HL-60 (cell line): ENCODE measurements around the gene ARID5B.

Experiments used
- DNase-seq, 2 experiments: peaks; one replicate each; pipeline ENCODE4 v3.0.0-alpha.2; 2010 to 2020; ENCODE audit warnings: low read depth in 1 of 2, low spot score in 1 of 2
- H3K27ac ChIP-seq: fragments of 250-450 bp; sonication (Bioruptor Pico); replicated peaks from 2 replicates; pipeline ENCODE4 v1.5.1; 2020; ENCODE audit warnings: mild to moderate bottlenecking, moderate library complexity
- H3K27me3 ChIP-seq: fragments of 250-450 bp; sonication (Bioruptor Pico); 2 replicates; pipeline ENCODE4 v1.5.1; 2021; ENCODE audit warnings: mild to moderate bottlenecking, moderate library complexity; ENCODE audit not compliant: insufficient read depth, poor library complexity, severe bottlenecking
- H3K4me3 ChIP-seq: replicated peaks from 2 replicates; pipeline ENCODE4 v1.5.1; 2011; ENCODE audit warnings: mild to moderate bottlenecking, control low read depth, low read length; ENCODE audit not compliant: insufficient read depth
- CTCF ChIP-seq: IDR thresholded peaks from one replicate; pipeline ENCODE4 v1.5.1; 2011; ENCODE audit warnings: low read length, control low read depth, inconsistent platforms; ENCODE audit not compliant: insufficient read depth
- GABPA ChIP-seq: IDR thresholded peaks from 2 replicates; pipeline ENCODE4 v1.6.1; 2012; ENCODE audit warnings: low read depth
- POLR2AphosphoS5 ChIP-seq: IDR thresholded peaks from 2 replicates; pipeline ENCODE4 v1.6.1; 2012; ENCODE audit warnings: low read depth
- REST ChIP-seq: IDR thresholded peaks from 2 replicates; pipeline ENCODE4 v1.6.1; 2012; ENCODE audit warnings: low read depth; ENCODE audit not compliant: insufficient replicate concordance
- SPI1 ChIP-seq: IDR thresholded peaks from 2 replicates; pipeline ENCODE4 v1.6.1; 2012; ENCODE audit warnings: low read depth, mild to moderate bottlenecking, borderline replicate concordance

Gene ARID5B

GRCh38 chr10:61958805-61959204 lies 57.3 kb downstream of the ARID5B start:
- Histone ChIP-seq H3K4me3 (no peak overlapping the region), H3K27me3 (no peaks in the 10 kb centered on the region), H3K27ac (no peak overlapping the region)
- TF ChIP-seq REST (no peak), SPI1 (no peak), POLR2AphosphoS5 (no peak)
- no peak for DNase-seq

GRCh38 chr10:61959814-61960213 lies 58.3 kb downstream of the ARID5B start:
- H3K4me3 ChIP-seq: no peak overlapping the region
- no peak overlapping the region for H3K27ac ChIP-seq
- TF ChIP-seq SPI1: no peak
- no peak for TF ChIP-seq REST
- TF ChIP-seq CTCF: no peak
- no peak for TF ChIP-seq GABPA
- TF ChIP-seq POLR2AphosphoS5: no peak
- no peak for DNase-seq
- no peaks in the 10 kb centered on the region for H3K27me3 ChIP-seq

- DNase-seq: no peak
- Histone ChIP-seq H3K27me3 (no peaks in the 10 kb centered on the region), H3K27ac (no peak overlapping the region), H3K4me3 (no peak overlapping the region)
- no peak for TF ChIP-seq SPI1
- no peak for TF ChIP-seq CTCF
- no peak for TF ChIP-seq POLR2AphosphoS5
- TF ChIP-seq REST: no peak
- TF ChIP-seq GABPA: no peak
These were observed 59.1 kb downstream of the ARID5B start for GRCh38 chr10:61960396-61961120.
